Measurements from ENCODE around the gene LGR4. TPM values are rescaled to one million over a fixed set of nuclear protein-coding genes. Genes with fewer than 3 reads are reported as not detected.

The LGR4 gene
- total and polyA plus RNA-seq, 2 of the 4 experiments (the other 2 are of a cell fraction) = 2.9 to 6.8 TPM

DNA sequence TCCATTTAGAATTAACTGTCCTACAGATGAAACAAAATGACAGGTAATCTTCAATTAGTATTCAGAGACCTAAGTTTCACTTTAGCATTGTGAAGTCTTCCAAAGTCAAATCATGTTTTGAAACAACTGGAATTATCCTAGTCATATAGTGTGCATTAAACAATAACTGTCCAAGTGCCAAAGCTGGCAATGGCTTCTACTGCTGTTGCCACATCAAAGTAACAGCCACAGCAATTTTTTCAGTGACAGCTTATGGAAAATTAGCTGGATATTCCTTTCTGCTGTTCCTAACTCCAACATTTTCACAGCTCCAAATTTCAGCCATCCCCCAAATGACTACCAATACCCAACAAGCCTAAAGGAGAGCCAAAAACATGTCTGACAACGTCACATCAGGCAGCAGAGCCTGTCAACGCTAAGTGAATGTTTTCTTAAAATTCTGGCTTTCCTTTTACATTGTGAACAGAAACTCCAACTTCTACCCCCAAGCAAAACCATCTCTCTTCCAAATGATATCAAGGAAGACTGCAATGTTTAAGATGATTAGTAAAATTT, 64.3 kb downstream of the LGR4 start:
- no CpG with 5 or more reads among the region's 2 CpGs for WGBS, 2 experiments (ENCODE audit: extremely low coverage in 2 of 2, insufficient read length in 1 of 2)
- no peak overlapping the region for H3K18ac ChIP-seq (ENCODE audit: low read depth, low read length)
- H3K23ac ChIP-seq (ENCODE audit: low read depth, low read length) = no peak overlapping the region
- no peak overlapping the region for H2BK120ac ChIP-seq (ENCODE audit: low read depth, low read length)
- ChIA-PET CTCF (no interaction called here), POLR2A (ENCODE audit: unreplicated experiment) (no interaction called here)
- in situ Hi-C loops (cut with MboI; ENCODE audit: low sequenced_read_pairs) = no loop called here
- no peak overlapping the region for H3K9ac ChIP-seq (ENCODE audit: low read depth, low read length)
- no peak for ATAC-seq (ENCODE audit: low read depth)
- DNase-seq = no peak
- no TSS peak for BruUV-seq (replicated peaks)
- H2AK9ac ChIP-seq (replicated peaks; ENCODE audit: low read depth, low read length, poor library complexity) = no peak overlapping the region
- H4K8ac ChIP-seq (ENCODE audit: low read depth in 2 of 2, low read length in 2 of 2) = no peak overlapping the region
- no peak overlapping the region for H3K56ac ChIP-seq (ENCODE audit: extremely low read depth, insufficient read depth, low read length)
- H2BK5ac ChIP-seq (ENCODE audit: low read depth, low read length, poor library complexity, severe bottlenecking) = no peak overlapping the region
- H3K4me2 ChIP-seq (ENCODE audit: low read depth, low read length) = no peak overlapping the region
- H3K79me1 ChIP-seq (ENCODE audit: low read depth in 1 of 2, low read length in 2 of 2) = no peaks in the 10 kb centered on the region
- H3K4me3 ChIP-seq (ENCODE audit: insufficient read depth, low read depth, low read length) = no peak overlapping the region
- no peak overlapping the region for H3K27ac ChIP-seq (ENCODE audit: insufficient read depth, low read length)
- no peak overlapping the region for H2BK20ac ChIP-seq (ENCODE audit: low read depth, low read length)
- H2AFZ ChIP-seq (replicated peaks; ENCODE audit: low read length, poor library complexity) = no peak overlapping the region
- H3K27me3 ChIP-seq (ENCODE audit: control insufficient read depth, insufficient read depth, low read length) = no peaks in the 10 kb centered on the region
- H2AK5ac ChIP-seq (ENCODE audit: low read depth, low read length) = no peak overlapping the region
- intact Hi-C loops (cut with micrococcal nuclease) = no loop called here
- H3K36me3 ChIP-seq (ENCODE audit: control insufficient read depth, insufficient read depth, low read length) = no peaks in the 10 kb centered on the region
- no peaks in the 10 kb centered on the region for H4K20me1 ChIP-seq (ENCODE audit: insufficient read depth, low read length)
- dilution Hi-C loops (cut with HindIII; ENCODE audit: low sequenced_read_pairs, unreplicated experiment) = no loop called here
- H2BK15ac ChIP-seq (ENCODE audit: low read depth, low read length) = no peak overlapping the region
- H4K5ac ChIP-seq (ENCODE audit: low read depth, low read length) = no peak overlapping the region
- H3K9me3 ChIP-seq (ENCODE audit: control insufficient read depth, insufficient read depth, low read length) = no peaks in the 10 kb centered on the region
- no peaks in the 10 kb centered on the region for H3K4me1 ChIP-seq (ENCODE audit: control insufficient read depth, insufficient read depth, low read length)
- H3K9me1 ChIP-seq (ENCODE audit: insufficient read depth, low read length) = no peaks in the 10 kb centered on the region
- no peak for TF ChIP-seq RFX5 (IDR thresholded peaks at IDR 0.05; ENCODE audit: low read depth, low read length)
- TF ChIP-seq, protein P1, sequence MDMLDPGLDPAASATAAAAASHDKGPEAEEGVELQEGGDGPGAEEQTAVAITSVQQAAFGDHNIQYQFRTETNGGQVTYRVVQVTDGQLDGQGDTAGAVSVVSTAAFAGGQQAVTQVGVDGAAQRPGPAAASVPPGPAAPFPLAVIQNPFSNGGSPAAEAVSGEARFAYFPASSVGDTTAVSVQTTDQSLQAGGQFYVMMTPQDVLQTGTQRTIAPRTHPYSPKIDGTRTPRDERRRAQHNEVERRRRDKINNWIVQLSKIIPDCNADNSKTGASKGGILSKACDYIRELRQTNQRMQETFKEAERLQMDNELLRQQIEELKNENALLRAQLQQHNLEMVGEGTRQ (IDR thresholded peaks at IDR 0.05; ENCODE audit: low read depth, low read length) = no peak
- TF ChIP-seq NFE2L2 (IDR thresholded peaks at IDR 0.05; ENCODE audit: low read depth, low read length) = no peak
- no peak for TF ChIP-seq MAZ (IDR thresholded peaks at IDR 0.05; ENCODE audit: borderline replicate concordance, low read depth, low read length)
- TF ChIP-seq, protein P2, sequence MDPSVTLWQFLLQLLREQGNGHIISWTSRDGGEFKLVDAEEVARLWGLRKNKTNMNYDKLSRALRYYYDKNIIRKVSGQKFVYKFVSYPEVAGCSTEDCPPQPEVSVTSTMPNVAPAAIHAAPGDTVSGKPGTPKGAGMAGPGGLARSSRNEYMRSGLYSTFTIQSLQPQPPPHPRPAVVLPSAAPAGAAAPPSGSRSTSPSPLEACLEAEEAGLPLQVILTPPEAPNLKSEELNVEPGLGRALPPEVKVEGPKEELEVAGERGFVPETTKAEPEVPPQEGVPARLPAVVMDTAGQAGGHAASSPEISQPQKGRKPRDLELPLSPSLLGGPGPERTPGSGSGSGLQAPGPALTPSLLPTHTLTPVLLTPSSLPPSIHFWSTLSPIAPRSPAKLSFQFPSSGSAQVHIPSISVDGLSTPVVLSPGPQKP (IDR thresholded peaks at IDR 0.05; ENCODE audit: borderline replicate concordance, low read depth, low read length) = no peak
- TF ChIP-seq, protein P3, sequence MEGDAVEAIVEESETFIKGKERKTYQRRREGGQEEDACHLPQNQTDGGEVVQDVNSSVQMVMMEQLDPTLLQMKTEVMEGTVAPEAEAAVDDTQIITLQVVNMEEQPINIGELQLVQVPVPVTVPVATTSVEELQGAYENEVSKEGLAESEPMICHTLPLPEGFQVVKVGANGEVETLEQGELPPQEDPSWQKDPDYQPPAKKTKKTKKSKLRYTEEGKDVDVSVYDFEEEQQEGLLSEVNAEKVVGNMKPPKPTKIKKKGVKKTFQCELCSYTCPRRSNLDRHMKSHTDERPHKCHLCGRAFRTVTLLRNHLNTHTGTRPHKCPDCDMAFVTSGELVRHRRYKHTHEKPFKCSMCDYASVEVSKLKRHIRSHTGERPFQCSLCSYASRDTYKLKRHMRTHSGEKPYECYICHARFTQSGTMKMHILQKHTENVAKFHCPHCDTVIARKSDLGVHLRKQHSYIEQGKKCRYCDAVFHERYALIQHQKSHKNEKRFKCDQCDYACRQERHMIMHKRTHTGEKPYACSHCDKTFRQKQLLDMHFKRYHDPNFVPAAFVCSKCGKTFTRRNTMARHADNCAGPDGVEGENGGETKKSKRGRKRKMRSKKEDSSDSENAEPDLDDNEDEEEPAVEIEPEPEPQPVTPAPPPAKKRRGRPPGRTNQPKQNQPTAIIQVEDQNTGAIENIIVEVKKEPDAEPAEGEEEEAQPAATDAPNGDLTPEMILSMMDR (conservative IDR thresholded peaks at IDR 0.05; ENCODE audit: low read depth, low read length) = no peak
- TF ChIP-seq BHLHE40 (IDR thresholded peaks at IDR 0.05; ENCODE audit: low read depth, low read length) = no peak
- TF ChIP-seq RAD21 (IDR thresholded peaks at IDR 0.05; ENCODE audit: low read length) = no peak
- TF ChIP-seq RCOR1 (IDR thresholded peaks at IDR 0.05; ENCODE audit: insufficient replicate concordance, low read length) = no peak
- no peak for TF ChIP-seq FOS (IDR thresholded peaks at IDR 0.05; ENCODE audit: low read depth, low read length)
- no peak for TF ChIP-seq CHD1 (IDR thresholded peaks at IDR 0.05; ENCODE audit: low read depth, low read length)
- TF ChIP-seq MAFK (IDR thresholded peaks at IDR 0.05; ENCODE audit: low read depth, low read length) = no peak
- TF ChIP-seq SMC3 (IDR thresholded peaks at IDR 0.05; ENCODE audit: low read depth, low read length) = no peak
- TF ChIP-seq POLR2A (IDR thresholded peaks at IDR 0.05; ENCODE audit: low read depth, low read length) = no peak
- TF ChIP-seq MXI1 (IDR thresholded peaks at IDR 0.05; ENCODE audit: borderline replicate concordance, low read depth, low read length) = no peak
- no peak for TF ChIP-seq CEBPB (IDR thresholded peaks at IDR 0.05; ENCODE audit: low read depth, low read length)
- H4K91ac ChIP-seq (ENCODE audit: insufficient read depth, low read depth, low read length) = no peak overlapping the region
- H3K14ac ChIP-seq (replicated peaks; ENCODE audit: low read depth, low read length) = no peak overlapping the region
- H3K4ac ChIP-seq (ENCODE audit: low read depth, low read length) = no peak overlapping the region

Measured in IMR-90 (cell line).